ENCODE results near the gene SART1.

- TF ChIP-seq POLR2A (IDR thresholded peaks at IDR 0.05; ENCODE audit: low read depth, low read length) (peak; percentile 43; the same call in 1 of the 2 replicates), POLR2AphosphoS5 (IDR thresholded peaks at IDR 0.05; ENCODE audit: low read depth, low read length) (no peak), SPI1 (IDR thresholded peaks at IDR 0.05; ENCODE audit: low read depth, low read length) (no peak), TAF1 (IDR thresholded peaks at IDR 0.05; ENCODE audit: low read depth, low read length) (no peak)
Measured at GRCh38 chr11:65915821-65916251, 45.7 kb upstream of the SART1 start.

Measured in GM12891 (cell line).